K562 (cell line): ENCODE data around the gene C22orf39. TPM values are rescaled to one million over a fixed set of nuclear protein-coding genes. Genes with fewer than 3 reads are reported as not detected.
A peak's percentile ranks its signal among the peaks of the same experiment; 100 is the strongest.

ENCODE experiments used
- BHLHE40 ChIP-seq: IDR thresholded peaks from 2 replicates; pipeline ENCODE4 v1.6.1; 2011; ENCODE audit warnings: low read length, improper control_type of control experiment
- BRD9 ChIP-seq: fragments of 450-650 bp; IDR thresholded peaks from 2 replicates; pipeline ENCODE4 v1.6.1; 2018; ENCODE audit warnings: low read depth; ENCODE audit not compliant: partially characterized antibody
- CEBPB ChIP-seq: fragments of 450-650 bp; IDR thresholded peaks from 2 replicates; pipeline ENCODE4 v1.6.1; 2016; ENCODE audit warnings: missing genetic modification characterization, missing compliant biosample characterization
- FOSL1 ChIP-seq: fragments of 200-800 bp; sonication (Bioruptor generic); conservative IDR thresholded peaks from 2 replicates; pipeline ENCODE4 v1.6.1; 2016; ENCODE audit warnings: missing genetic modification characterization, missing compliant biosample characterization
- FUS ChIP-seq: fragments of 200-400 bp; formaldehyde crosslinking; optimal IDR thresholded peaks from 2 replicates; pipeline ENCODE3; 2017; ENCODE audit warnings: low read depth, low read length
- HIVEP1 ChIP-seq: fragments of 250-450 bp; sonication (Bioruptor Pico); IDR thresholded peaks from 2 replicates; pipeline ENCODE4 v1.4.0; 2020; ENCODE audit warnings: mild to moderate bottlenecking
- HMGN3 ChIP-seq: IDR thresholded peaks from 2 replicates; pipeline ENCODE4 v1.6.1; 2011; ENCODE audit warnings: borderline replicate concordance, low read depth, mild to moderate bottlenecking, mixed read lengths, low read length; ENCODE audit not compliant: insufficient read length; ENCODE audit errors: extremely low read depth
- ILK ChIP-seq: fragments of 450-650 bp; IDR thresholded peaks from 2 replicates; pipeline ENCODE4 v1.6.1; 2016; ENCODE audit warnings: missing genetic modification characterization, low read depth, mild to moderate bottlenecking, missing compliant biosample characterization, moderate library complexity, borderline replicate concordance
- KDM2B ChIP-seq: fragments of 250-450 bp; sonication (Bioruptor Pico); IDR thresholded peaks from 2 replicates; pipeline ENCODE4 v1.8.0; 2021; ENCODE audit warnings: mild to moderate bottlenecking, moderate library complexity
- NR2F6 ChIP-seq: fragments of 450-650 bp; formaldehyde crosslinking; IDR thresholded peaks from 2 replicates; pipeline ENCODE4 v1.4.0; 2020; ENCODE audit warnings: mild to moderate bottlenecking
- PATZ1 ChIP-seq: fragments of 250-450 bp; sonication (Bioruptor Pico); IDR thresholded peaks from 2 replicates; pipeline ENCODE4 v1.5.0; 2020; ENCODE audit warnings: mild to moderate bottlenecking, borderline replicate concordance
- RBM14 ChIP-seq: fragments of 200-400 bp; formaldehyde crosslinking; IDR thresholded peaks from 2 replicates; pipeline ENCODE4 v1.6.1; 2018; ENCODE audit warnings: low read depth, mild to moderate bottlenecking, low read length, moderate library complexity, borderline replicate concordance; ENCODE audit not compliant: insufficient read depth
- RFX5 ChIP-seq: IDR thresholded peaks from 2 replicates; pipeline ENCODE4 v1.6.1; 2011; ENCODE audit warnings: low read depth, mild to moderate bottlenecking, improper control_type of control experiment, low read length
- SIX5 ChIP-seq, 2 experiments: IDR thresholded peaks; 2 replicates each; pipeline ENCODE4 v1.6.1; 2011; ENCODE audit warnings: low read length in 2 of 2, borderline replicate concordance in 1 of 2, low read depth in 1 of 2, mild to moderate bottlenecking in 1 of 2, moderate library complexity in 1 of 2; ENCODE audit not compliant: insufficient read depth in 1 of 2
- SREBF1 ChIP-seq: fragments of 150-350 bp; IDR thresholded peaks from 2 replicates; pipeline ENCODE4 v1.6.1; 2014; ENCODE audit warnings: antibody characterized with exemption, low read depth, low read length, borderline replicate concordance
- TBL1XR1 ChIP-seq, 2 experiments: IDR thresholded peaks; 2 replicates each; pipeline ENCODE4 v1.6.1; 2012; ENCODE audit warnings: improper control_type of control experiment in 2 of 2, low read length in 2 of 2, mild to moderate bottlenecking in 1 of 2
- ZBTB5 ChIP-seq: fragments of 450-650 bp; IDR thresholded peaks from 2 replicates; pipeline ENCODE4 v1.6.1; 2017; ENCODE audit warnings: antibody characterized with exemption
- ZC3H11A ChIP-seq: IDR thresholded peaks from 2 replicates; pipeline ENCODE4 v1.6.1; 2012; ENCODE audit warnings: low read depth, low read length, improper control_type of control experiment
- ZNF699 ChIP-seq: fragments of 250-450 bp; sonication (Bioruptor Pico); IDR thresholded peaks from 2 replicates; pipeline ENCODE4 v1.8.0; 2021; ENCODE audit warnings: mild to moderate bottlenecking, moderate library complexity; ENCODE audit not compliant: insufficient replicate concordance
- polyA plus RNA-seq, 8 experiments: library from polyadenylated mRNA; depleted of rRNA in 4 of 8; stranded (reverse) in 5 of 8; unstranded in 3 of 8; fragments of >200 nt; fragmentation: Nextera tagmentation in 2 of 8; fragmentation: Illumina TruSeq in 1 of 8; extraction: Ambion mirVana in 2 of 8; extraction: Trizol in 1 of 8; gene quantifications; 2 replicates each; pipeline versions ENCODE4 v1.2.1 to v1.2.3, GENCODE V29; 2011 to 2014; ENCODE audit warnings: inconsistent platforms in 1 of 8, missing spikeins in 1 of 8
- total RNA-seq, 7 experiments: library from RNA; depleted of rRNA in 6 of 7; stranded (reverse); fragments of >200 nt in 6 of 7; fragmentation: Illumina TruSeq in 2 of 7; extraction: Trizol in 2 of 7; gene quantifications; 2 replicates each; pipeline versions ENCODE4 v1.2.1 to v1.2.3, GENCODE V29; 2011 to 2021; ENCODE audit warnings: low replicate concordance in 1 of 7
- TF ChIP-seq, protein P1 (sequence below): fragments of 450-650 bp; IDR thresholded peaks from 2 replicates; pipeline ENCODE4 v1.6.1; 2016
- TF ChIP-seq, protein P2 (sequence below): fragments of 450-650 bp; formaldehyde crosslinking; IDR thresholded peaks from 2 replicates; pipeline ENCODE4 v1.4.0; 2020; ENCODE audit warnings: mild to moderate bottlenecking

C22orf39 gene
- total and polyA plus RNA-seq, 9 of the 15 experiments (the other 6 are each of a cell fraction or from before 2014, with no cell fraction given) = 20.4 to 139 (median 66.8) TPM

DNA sequence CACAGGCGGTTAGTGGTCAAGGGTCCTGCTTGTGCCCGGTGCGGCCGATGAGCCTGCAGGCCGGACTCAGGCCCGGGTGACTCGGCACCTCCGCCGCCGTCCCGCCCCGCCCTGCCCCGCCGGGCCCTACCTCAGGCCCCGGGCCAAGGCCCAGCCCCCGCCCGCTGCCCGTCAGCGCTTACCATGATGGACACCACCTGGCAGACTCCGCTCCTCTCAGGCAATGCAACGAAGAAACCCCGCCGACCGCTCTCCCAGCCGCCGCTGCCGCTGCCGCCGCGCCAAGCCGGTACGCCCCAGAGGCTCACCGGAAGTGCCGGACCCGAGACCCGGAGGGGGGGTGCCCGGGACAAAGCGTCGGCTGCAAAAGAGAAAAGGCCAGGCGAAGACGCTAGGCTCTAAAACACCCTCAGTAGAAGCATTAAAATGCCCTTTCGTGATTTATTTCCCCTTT is 31.4 kb upstream of the C22orf39 start, which contains the start of gene UFD1 (continued):
- TF ChIP-seq NR2F6 (no peak), KDM2B (CRISPR knock-in tag) (peak; percentile 30; the same call in 1 of the 2 replicates), ILK (tag) (no peak), FUS (no peak), BHLHE40 (peak; percentile 98), ZC3H11A (peak; percentile 24; the same call in 1 of the 2 replicates), BRD9 (no peak), HIVEP1 (CRISPR knock-in tag) (peak; percentile 71; the same call in 1 of the 2 replicates), TBL1XR1 (IDR thresholded peaks at IDR 0.05; ENCODE audit: low read length in 2 of 2) (peak; percentile 69 to 96), CEBPB (no peak), PATZ1 (CRISPR knock-in tag) (no peak), ZNF699 (CRISPR knock-in tag) (no peak), ZBTB5 (no peak), FOSL1 (tag) (no peak), HMGN3 (no peak), SIX5 (IDR thresholded peaks at IDR 0.05; ENCODE audit: borderline replicate concordance in 1 of 2, insufficient read depth in 1 of 2, low read depth in 1 of 2, low read length in 2 of 2) (no peak), SREBF1 (no peak), RBM14 (0 out of 2 replicates have a peak, but pooled peaks have one; percentile 47), RFX5 (no peak)
- TF ChIP-seq, protein P1, sequence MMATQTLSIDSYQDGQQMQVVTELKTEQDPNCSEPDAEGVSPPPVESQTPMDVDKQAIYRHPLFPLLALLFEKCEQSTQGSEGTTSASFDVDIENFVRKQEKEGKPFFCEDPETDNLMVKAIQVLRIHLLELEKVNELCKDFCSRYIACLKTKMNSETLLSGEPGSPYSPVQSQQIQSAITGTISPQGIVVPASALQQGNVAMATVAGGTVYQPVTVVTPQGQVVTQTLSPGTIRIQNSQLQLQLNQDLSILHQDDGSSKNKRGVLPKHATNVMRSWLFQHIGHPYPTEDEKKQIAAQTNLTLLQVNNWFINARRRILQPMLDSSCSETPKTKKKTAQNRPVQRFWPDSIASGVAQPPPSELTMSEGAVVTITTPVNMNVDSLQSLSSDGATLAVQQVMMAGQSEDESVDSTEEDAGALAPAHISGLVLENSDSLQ = no peak
- TF ChIP-seq, protein P2, sequence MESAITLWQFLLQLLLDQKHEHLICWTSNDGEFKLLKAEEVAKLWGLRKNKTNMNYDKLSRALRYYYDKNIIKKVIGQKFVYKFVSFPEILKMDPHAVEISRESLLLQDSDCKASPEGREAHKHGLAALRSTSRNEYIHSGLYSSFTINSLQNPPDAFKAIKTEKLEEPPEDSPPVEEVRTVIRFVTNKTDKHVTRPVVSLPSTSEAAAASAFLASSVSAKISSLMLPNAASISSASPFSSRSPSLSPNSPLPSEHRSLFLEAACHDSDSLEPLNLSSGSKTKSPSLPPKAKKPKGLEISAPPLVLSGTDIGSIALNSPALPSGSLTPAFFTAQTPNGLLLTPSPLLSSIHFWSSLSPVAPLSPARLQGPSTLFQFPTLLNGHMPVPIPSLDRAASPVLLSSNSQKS = no peak
